Hepatocyte (in vitro differentiated cells): ENCODE data around the gene CYP2C19.
"Not testable (repeated sequence)": the region's sequence is repeated elsewhere in the genome, so short reads cannot be mapped to it uniquely, and the experiment has no call there.

ENCODE experiments used
- EZH2 ChIP-seq: fragments of 200-600 bp; sonication (generic); IDR thresholded peaks from 2 replicates; pipeline ENCODE4 v1.6.1; 2016; ENCODE audit warnings: antibody characterized with exemption, mild to moderate bottlenecking, borderline replicate concordance
- TF ChIP-seq, protein P1 (sequence below): fragments of 200-600 bp; sonication (generic); IDR thresholded peaks from 2 replicates; pipeline ENCODE4 v1.5.1; 2016; ENCODE audit warnings: antibody characterized with exemption, mild to moderate bottlenecking; ENCODE audit not compliant: poor library complexity

DNA sequence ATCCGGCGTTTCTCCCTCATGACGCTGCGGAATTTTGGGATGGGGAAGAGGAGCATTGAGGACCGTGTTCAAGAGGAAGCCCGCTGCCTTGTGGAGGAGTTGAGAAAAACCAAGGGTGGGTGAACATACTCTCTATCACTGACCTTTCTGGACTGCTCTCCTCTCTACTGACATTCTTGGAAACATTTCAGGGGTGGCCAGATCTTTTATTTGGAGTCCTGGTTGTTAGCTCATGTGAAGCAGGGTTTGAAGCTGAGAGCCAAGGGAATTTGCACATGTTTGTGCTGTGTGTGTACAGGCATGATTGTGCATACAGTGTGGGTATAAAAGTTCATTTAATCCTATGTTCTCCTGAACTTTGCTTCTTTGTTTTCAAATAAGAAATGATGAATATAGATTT lies 12.9 kb downstream of the CYP2C19 start:
- TF ChIP-seq, protein P1, sequence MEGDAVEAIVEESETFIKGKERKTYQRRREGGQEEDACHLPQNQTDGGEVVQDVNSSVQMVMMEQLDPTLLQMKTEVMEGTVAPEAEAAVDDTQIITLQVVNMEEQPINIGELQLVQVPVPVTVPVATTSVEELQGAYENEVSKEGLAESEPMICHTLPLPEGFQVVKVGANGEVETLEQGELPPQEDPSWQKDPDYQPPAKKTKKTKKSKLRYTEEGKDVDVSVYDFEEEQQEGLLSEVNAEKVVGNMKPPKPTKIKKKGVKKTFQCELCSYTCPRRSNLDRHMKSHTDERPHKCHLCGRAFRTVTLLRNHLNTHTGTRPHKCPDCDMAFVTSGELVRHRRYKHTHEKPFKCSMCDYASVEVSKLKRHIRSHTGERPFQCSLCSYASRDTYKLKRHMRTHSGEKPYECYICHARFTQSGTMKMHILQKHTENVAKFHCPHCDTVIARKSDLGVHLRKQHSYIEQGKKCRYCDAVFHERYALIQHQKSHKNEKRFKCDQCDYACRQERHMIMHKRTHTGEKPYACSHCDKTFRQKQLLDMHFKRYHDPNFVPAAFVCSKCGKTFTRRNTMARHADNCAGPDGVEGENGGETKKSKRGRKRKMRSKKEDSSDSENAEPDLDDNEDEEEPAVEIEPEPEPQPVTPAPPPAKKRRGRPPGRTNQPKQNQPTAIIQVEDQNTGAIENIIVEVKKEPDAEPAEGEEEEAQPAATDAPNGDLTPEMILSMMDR = not testable (repeated sequence)
- not testable (repeated sequence) for TF ChIP-seq EZH2
